G401 (cell line): ENCODE data around the gene DDIT4. TPM values are rescaled to one million over a fixed set of nuclear protein-coding genes. Genes with fewer than 3 reads are reported as not detected.
A peak's percentile ranks its signal among the peaks of the same experiment; 100 is the strongest.
"Not testable (repeated sequence)": the region's sequence is repeated elsewhere in the genome, so short reads cannot be mapped to it uniquely, and the experiment has no call there.

Experiments used
- DNase-seq: peaks from one replicate; pipeline ENCODE4 v3.0.0-alpha.2; 2015; ENCODE audit warnings: low spot score
- in situ Hi-C: cut with HindIII; loops from 2 replicates; pipeline ENCODE4 v1.10.0; 2016; ENCODE audit warnings: low sequenced_read_pairs, mixed read lengths
- total RNA-seq: library from RNA; depleted of rRNA; stranded (reverse); fragments of >200 nt; shearing (Covaris generic); gene quantifications from 2 replicates; pipeline ENCODE4 v1.2.3, GENCODE V29; 2014

DDIT4 gene
- total RNA-seq, 1 experiment from 2014 or later = 192 TPM

GRCh38 chr10:72279587-72279986 is 5.9 kb downstream of the DDIT4 start:
- in situ Hi-C loops = loop anchor here (5.0 kb wide), 1 partner anchor 33 kb away; no protein-coding TSS in a partner anchor
- not testable (repeated sequence) for DNase-seq

- in situ Hi-C loops = no loop called here
- no peak for DNase-seq
These were observed 9.4 kb downstream of the DDIT4 start for GRCh38 chr10:72283131-72283530.

- in situ Hi-C loops = no loop called here
- DNase-seq = no peak
These were observed 12.3 kb downstream of the DDIT4 start for GRCh38 chr10:72285972-72286521.

- no peak for DNase-seq
- in situ Hi-C loops = no loop called here
These were observed 17.4 kb downstream of the DDIT4 start for GRCh38 chr10:72291019-72291532.

- in situ Hi-C loops = no loop called here
These were observed 18.5 kb downstream of the DDIT4 start for GRCh38 chr10:72292223-72292691.

GRCh38 chr10:72295330-72295910 is 21.7 kb downstream of the DDIT4 start:
- in situ Hi-C loops = no loop called here
- no peak for DNase-seq

More at GRCh38 chr10:72292223-72292691, 18.5 kb downstream of the DDIT4 start:
- DNase-seq = no peak

GRCh38 chr10:72296829-72297280 is 23.1 kb downstream of the DDIT4 start:
- DNase-seq, in situ Hi-C loops: not testable (repeated sequence)

GRCh38 chr10:72297281-72297804 is 23.6 kb downstream of the DDIT4 start:
- in situ Hi-C loops = no loop called here
- peak; percentile 50 for DNase-seq

- peak; percentile 99 for DNase-seq
- in situ Hi-C loops = no loop called here
These were observed 24.3 kb downstream of the DDIT4 start for GRCh38 chr10:72297805-72298591.

- in situ Hi-C loops = no loop called here
- no peak for DNase-seq
These were observed 25.1 kb downstream of the DDIT4 start for GRCh38 chr10:72298592-72299519.

- in situ Hi-C loops = no loop called here
- peak; percentile 57 for DNase-seq
These were observed 29.9 kb downstream of the DDIT4 start for GRCh38 chr10:72303424-72304128.

- DNase-seq = no peak
- in situ Hi-C loops = no loop called here
These were observed 32.6 kb downstream of the DDIT4 start for GRCh38 chr10:72306215-72306760.

- in situ Hi-C loops, DNase-seq: not testable (repeated sequence)
These were observed 34.0 kb downstream of the DDIT4 start for GRCh38 chr10:72307711-72308110.

- in situ Hi-C loops = no loop called here
- DNase-seq = peak; percentile 96
These were observed 34.7 kb downstream of the DDIT4 start for GRCh38 chr10:72308320-72308987.

GRCh38 chr10:72309290-72310240 is 35.8 kb downstream of the DDIT4 start:
- in situ Hi-C loops = loop anchor here (5.0 kb wide), 1 partner anchor 32 kb away; no protein-coding TSS in a partner anchor
- peak; percentile 66 for DNase-seq

GRCh38 chr10:72310241-72310633 is 36.5 kb downstream of the DDIT4 start:
- in situ Hi-C loops = loop anchor here (5.0 kb wide), 1 partner anchor 33 kb away; no protein-coding TSS in a partner anchor
- DNase-seq = no peak
